SHP77 (cell line): ENCODE measurements around the gene ALS2.
"Not testable (repeated sequence)": the region's sequence is repeated elsewhere in the genome, so short reads cannot be mapped to it uniquely, and the experiment has no call there.

Experiments used
- DNase-seq, 2 experiments: peaks; one replicate each; lab custom pipeline; 2025; lab: John Stamatoyannopoulos, UW

Gene ALS2

DNA sequence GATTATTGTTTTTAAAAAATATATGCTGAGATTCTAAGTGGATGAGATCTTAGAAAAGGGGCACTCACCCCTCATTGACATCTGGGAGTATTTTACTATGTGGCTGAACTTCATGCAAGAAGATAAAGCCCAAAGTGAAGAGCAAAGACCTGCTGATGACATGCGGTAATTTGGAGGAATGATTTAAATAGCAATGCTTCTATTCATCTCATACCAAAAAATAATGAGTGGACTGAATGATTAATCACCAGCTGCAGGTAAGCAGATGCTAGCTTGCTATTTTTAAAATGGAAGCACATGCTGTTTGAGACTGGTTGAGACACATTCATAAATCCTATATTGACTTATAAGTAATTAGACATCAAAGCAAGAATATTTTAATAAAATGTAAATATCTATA lies 12.9 kb upstream of the ALS2 start:
- no peak for DNase-seq

DNA sequence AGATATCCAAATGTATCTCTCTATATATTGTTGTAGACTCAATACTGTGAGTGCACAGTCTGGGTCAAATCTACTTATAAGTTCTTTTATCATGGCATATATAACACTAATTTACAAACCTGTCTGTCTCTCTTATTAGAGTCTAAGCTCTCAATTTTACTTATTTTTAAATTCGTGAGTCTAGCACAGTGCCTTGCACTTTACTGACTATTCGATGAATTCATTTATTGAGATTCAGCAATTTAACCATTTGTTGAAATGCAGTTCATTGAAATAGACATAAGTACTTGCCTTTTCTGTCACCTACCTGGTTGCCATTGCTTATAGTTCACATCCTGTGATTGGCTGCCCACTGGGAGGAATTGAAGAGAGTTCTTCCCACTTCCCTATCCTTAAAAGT lies 10.3 kb upstream of the ALS2 start:
- DNase-seq: no peak

DNA sequence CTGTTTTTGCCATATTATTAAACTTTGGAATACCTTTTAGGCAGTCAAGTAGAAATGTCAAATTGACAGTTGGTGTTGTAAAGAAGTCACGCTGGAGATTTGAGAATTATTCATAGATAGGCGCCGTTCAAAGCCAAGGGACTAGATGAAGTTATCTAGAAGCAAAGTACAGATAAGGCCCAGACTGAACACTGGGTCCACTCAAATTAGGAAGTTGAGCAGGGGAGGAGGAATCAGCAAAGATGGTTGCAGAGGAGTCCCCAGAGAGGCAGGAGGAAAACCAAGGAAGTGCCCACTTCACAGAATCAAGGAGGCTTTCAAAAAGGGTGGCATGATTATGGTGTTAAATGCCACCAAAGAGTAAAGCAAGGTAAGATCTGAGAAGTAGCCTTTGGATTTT lies 9.6 kb upstream of the ALS2 start:
- no peak for DNase-seq

DNA sequence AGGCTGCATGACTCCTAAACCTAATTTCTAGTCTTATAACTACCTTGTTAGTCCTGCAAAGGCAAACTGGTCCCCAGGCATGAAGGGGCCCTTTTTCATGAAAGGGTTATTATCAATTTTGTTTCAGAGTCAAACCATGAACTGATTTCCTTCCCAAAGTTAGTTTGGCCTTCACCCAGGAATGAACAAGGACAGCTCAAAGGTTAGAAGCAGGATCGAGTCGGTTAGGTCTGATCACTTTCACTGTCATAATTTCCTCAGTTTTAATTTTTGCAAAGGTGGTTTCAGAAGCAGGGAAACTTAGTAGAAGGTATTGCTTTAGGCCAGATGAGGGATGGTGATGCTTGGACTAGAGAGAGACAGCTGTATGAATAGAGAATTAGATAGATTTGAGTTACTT lies 8.7 kb upstream of the ALS2 start:
- no peak for DNase-seq

DNA sequence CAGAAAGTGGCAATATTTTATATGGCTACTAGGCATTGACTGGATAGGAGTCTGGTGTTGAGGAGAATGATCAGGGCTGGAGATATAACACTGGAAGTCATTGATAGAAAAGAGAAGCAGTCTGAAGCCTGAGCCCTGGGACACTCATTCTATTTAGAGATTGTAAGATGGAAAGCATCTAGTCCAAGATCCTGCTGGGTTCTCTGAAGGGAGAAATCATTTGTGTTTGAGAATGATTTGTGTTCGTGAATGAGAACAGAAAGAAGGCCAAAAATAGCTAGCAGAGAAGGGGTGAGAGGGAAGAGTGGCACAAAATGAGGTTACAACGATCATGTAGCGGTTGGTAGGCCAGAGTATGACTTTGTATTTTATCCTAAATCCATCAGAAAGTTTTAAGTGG lies 7.6 kb upstream of the ALS2 start:
- DNase-seq: no peak

DNA sequence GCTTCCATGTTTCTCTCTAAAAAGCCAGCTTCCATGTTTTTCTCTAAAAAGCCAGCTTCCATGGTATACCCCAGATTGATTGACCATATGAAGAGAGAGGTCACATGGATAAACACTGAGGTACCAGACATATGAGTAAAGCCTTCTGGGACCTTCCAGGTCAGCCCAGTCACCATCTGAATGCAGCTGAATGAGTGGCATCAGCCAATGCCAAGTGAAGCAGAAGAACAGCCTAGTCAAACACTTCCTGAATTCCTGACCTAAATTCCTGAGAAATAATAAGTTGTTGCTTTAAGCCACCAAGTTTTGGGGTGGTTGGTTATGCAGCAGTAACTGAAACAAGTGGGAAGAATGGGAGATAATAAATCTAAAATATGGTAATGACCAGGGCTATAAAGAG lies 5.7 kb upstream of the ALS2 start:
- no peak for DNase-seq

DNA sequence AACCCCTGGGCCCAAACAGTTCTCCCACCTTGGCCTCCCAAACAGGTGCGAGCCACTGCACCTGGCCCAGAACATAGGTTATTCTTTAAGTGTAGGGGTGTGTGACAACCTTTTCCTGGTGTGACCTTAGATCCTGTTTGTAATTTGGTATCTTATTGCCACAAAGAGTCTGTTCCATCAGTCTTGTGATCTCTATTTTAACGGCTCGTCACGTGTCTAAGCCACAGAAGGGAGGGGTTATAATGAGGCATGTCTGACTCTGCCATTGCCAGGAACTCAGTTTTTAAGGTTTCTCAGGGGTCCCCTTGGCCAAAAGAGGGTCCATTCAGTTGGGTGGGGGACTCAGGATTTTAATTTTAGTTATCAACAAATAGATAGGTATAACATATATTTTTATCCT lies 4.4 kb upstream of the ALS2 start:
- no peak for DNase-seq

DNA sequence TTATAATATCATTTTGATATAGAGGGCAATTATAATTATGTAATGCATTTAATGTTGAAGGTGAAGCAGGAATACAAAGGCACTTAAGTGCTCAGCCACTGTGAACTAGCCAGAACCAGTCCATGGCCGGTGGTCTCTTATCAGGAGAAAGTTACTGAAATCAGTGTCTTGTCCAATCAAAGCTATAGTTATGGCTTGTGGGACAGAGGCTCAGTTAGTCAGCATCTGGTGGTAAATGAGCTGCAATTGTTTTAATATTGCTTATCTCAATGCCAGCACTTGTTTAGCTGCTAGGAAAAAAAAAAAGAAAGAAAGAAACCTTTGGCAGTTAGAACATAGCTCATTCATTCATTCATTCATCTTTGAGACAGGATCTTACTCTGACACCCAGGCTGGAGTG lies 3.8 kb upstream of the ALS2 start:
- DNase-seq: no peak

DNA sequence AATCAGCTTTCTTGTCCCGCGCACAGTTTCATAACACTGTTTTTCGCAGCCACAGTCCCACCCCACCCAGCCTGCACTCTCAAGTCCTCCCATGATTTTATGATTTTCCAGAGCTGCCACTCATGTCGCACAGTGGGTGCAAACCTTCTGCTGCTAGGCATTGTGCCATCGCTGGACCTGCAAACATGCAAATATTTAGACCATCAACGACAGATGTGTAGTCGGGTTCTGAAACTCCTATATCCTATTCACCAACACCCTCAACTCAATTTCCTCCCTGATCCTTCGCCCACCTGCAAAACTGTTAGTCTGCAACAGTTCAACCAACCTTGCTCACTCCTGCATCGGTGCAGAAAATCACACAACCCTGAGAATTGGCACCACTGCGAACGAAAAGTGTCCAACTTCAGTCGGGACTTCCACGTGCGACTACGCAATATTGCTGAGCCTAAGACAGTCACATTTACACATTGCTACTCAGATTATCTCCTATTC lies 871 bp upstream of the ALS2 start:
- no peak for DNase-seq

DNA sequence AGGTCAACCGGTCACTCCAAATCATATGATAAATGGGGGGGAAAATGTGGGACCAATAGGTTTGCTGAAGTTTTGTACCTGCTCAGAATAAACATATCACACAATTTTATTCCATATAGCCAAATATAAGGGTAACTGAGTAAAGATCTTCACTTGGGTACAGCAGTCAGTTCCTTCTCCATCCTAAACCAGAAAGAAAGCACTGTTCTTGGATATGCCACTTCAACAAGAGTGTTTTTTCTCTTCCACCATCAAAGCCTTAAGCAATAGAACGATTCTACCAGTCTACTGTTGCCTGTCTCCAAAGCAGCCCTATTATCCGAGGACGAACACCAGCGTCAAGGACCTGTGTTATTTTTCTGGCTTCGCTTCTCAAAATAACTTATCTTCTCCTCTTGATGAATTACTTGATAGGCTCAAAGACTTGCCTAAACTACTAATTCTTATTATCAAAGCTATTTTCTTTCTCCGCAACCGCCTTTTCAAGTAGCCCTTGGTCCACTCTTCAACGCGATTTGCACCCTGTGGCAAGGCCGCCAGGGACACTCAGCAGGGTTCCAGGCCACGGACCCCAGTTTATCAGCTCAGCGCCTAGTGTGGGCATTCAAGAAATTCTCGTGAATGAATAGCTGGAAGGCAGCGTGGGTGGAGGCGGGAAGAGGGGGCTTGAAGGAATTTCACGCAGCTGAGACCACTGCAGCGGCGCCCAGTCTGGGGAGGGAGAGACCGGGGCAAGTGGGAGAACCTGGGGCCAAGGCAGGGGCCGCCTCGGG lies 646 bp downstream of the ALS2 start:
- peak in 1 of 2 experiments; percentile 28 for DNase-seq

DNA sequence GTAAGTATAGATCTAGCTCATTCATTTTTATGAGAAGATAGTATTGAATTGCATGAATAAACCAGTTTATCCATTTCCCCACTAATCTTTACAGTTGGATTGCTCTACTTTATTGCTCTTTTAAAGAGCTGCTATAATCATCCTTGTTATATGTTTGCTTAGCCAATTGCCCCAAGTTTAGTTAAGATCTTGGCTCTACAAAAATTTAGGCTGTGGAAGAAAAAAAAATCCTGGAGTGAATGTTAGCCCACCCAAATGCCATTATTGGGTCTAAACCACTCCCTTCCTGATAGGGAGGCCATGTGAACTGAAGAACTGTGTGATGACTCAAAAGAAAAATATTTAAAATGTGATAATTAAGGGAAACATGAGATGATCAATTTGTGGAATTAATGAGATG lies 2.9 kb downstream of the ALS2 start:
- no peak for DNase-seq

DNA sequence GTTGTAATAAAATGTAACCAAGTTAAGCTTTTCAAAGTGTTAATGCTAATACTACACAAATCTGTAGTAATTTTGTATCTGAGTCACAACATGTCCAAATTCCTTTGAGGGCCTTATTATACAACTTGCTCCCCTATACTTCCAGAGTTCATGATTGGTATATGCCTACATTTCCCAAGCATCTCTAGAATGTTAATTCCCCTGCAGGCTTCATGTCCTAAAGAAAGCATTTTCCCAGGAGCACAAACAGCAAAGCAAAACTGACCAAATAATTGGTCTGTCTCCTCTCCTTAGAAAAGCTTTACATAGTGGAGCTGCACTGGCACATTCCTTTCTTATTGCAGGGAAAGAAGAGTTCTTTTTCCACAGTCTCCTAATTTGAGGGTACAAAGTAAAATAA lies 3.7 kb downstream of the ALS2 start:
- no peak for DNase-seq

DNA sequence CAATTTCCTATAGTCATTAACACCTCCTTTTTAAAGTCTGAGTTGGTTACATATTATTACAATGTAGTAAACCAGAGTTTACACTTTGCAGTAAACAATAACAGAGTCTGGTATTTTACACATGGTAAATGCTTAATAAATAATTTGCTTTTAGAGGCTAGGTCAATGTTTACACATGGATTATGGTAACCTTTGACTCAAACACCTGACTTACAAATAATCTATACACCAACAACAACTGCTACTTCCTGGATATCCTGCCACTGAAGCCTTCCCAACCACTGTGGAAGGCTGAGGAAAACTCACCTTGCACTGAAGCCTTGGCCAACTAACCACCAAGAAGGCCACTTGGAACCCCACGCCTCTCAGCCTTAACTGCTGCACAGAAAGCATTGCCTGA lies 5.4 kb downstream of the ALS2 start:
- no peak for DNase-seq

DNA sequence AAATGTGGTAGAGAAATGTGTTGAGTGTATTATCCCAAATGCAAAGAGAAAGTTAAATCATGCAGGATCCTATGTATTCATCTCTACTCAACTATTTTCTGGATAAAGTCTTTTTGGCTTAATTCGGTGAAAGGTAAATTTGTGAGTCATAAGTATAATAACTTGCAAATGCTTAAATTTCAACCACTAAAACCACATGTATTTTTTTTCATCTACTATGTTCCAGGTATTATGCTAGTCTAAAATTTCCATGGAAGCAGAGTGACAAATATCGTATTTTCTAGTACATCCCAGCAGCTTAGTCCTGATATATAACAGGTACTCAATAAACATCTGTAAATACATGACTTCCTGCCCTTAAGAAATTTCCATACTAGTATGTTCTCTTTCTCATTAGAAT lies 6.2 kb downstream of the ALS2 start:
- DNase-seq: no peak

DNA sequence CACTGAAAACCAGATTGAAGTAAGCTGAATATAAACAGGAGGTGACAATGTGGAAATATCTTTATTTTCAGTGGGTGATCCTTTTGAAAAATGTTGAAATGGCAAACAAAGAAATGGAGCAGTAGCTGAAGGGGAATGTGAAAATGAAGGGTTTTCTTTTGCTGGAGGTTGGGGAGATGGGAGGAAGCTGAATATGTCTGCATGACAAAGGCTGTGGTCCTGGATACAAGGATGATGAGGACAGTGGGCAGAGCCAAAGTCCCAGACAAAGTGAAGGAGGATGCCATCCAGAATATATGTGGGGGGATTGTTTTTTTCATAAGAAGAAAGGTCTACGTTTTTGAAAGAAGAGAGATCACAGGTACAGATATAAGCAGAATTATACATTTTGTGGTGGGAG lies 6.7 kb downstream of the ALS2 start:
- DNase-seq: no peak

DNA sequence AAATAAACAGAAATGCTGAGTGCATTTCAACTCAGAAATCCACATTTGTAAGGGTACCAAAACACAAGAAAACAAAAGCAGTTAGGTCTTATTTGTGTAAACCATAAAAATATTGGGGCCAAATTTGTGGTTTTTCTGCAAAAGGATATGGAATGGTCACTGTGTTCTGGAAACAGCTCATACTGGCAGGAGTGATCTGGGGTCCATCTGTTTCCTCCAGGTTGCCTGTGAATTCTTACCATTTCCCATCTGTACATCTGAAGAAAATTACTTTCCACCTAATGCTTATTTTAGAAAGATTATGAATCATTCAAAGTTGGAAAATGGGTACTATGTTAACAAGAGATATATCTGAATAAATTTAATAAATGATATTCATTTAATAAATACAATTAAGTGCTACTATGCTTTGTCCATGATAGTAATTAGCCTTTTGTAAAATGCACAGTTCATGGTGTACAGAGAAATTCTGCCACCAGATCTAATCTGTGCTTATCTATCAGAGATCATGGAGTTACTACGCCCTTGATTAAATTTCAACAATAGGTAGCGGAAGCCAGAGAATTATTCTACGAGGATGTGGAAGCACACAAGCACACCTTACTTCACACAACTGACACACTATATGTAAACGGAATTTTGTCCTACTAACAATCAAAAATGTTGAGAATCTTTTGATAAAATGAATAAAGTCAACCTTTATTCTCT lies 10.9 kb downstream of the ALS2 start:
- DNase-seq: no peak

DNA sequence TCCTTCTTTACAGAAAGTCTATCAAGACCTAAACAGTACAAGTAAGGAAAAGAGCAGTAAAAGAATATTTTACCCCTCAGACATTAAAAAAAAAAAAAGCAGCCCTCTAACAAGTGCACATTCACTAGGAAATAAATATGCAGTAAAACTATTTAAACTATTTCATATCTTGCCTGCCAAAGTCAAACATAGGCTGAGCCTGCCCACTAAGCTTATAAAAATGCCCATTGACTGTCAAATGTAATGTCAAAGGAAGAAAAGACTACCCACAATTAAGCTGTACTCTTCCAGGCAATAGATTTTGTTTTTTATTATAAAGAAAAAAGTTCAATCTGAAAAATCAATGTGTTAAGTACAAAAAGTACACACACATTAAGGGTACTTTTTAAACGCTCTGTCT lies 11.8 kb downstream of the ALS2 start:
- no peak for DNase-seq

DNA sequence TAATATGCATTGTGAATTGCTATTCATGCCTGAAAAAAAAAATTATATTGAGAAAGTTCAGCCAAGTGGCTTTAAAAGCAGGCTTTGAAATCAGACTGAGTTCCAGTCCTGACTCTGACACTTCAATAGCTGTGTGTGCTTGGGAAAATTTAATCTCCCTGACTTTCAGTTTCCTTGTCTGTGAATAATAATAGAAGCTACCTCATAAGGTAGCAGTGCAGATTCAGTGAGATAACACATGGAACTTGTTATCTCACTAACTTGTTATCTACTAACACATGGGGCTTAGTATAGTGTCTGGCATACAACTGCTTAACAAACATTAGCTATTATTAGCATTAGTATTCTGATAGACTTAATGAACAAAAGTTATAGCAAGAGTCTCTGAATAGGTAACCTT lies 14.9 kb downstream of the ALS2 start:
- DNase-seq: no peak

DNA sequence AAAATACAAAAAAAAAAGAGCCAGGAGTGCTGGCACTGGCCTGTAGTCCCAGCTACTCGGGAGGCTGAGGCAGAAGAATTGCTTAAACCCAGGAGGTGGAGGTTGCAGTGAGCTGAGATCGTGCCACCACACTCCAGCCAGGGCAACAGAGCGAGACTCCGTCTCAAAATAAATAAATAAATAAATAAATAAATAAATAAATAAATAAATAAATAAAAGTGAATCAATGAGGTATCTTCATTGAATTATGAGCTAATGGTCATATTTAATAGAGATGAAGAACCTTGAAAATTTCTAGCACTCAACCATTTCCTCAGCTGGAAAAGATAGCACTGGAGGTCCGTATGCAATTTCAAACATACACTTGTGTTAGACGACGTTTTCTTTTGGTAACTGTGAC lies 16.3 kb downstream of the ALS2 start:
- not testable (repeated sequence) for DNase-seq

DNA sequence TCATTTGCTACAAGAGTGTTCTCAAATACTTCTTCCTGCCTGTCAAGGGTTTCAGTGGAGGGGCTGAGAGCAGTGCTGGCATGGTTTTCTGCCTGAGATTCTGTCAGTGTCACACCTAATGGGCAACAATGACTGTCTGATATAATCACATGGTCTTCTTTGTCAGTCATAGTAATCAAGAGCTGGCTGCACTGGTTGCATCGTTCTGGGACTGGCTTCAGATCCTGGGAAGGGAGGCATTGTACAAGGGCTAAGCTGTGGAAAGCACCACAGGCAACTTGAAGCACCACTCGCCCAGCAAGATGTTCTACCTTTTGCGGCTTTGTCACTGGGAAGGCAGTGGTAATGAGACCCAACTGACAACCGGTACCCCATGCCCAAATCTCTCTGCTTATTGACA lies 19.6 kb downstream of the ALS2 start:
- DNase-seq: no peak

DNA sequence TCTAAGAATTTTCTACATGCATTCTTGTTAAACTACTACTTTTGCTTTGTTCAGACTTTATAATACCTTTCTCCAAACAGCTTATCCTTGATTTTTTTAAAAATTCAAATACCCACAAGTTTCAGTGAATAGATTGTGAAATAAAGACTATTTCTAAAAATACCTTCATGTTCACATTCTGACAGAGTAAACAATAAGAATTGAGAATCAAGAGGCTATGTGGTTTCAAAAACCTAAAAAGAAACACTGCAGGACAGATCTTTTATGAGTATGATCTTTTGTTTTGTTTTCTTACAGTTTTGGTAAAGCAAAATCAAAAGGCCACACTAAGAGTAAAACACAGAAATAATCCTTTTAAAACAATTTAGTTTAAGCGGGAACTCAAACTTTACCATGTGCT lies 21.2 kb downstream of the ALS2 start:
- no peak for DNase-seq

DNA sequence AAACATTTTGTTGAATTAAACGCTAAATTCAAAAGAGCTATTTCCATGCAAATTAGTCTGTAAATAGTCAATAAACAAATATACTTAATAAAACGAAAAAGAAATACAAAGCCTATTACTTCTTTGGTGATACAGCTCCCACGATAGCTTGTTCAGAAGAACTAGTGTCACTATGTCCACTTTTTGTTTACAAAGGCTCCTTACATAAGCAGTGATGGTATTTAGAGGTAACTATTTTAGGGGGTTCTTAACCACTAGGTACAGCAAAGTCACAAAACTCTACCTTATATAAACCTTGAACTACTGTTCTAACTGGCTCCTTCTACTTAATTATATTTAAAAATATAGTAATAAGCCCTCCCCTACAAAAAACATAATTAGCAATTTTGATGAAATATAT lies 21.9 kb downstream of the ALS2 start:
- no peak for DNase-seq

DNA sequence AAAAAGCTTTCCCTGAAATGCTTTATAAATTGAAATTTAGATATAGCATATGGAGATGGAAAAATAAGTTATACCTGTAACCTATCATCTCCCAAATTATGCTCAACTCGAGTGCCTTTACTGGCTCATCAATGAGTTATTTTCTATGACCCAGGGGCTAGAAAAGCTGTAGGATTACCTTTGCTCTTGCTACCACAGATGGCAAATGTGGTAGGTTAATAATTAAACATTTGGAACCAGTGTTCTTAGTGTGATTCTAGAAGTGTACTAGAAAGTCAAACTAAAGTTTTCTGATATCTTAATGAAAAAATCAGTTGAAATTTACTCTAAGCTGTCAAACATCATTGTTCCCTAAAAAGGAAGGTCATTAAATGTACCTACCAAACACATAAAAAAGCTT lies 22.5 kb downstream of the ALS2 start:
- no peak for DNase-seq
